Thyroid gland (tissue), 4 donors: ENCODE measurements around the gene BUD13. TPM values are rescaled to one million over a fixed set of nuclear protein-coding genes. Genes with fewer than 3 reads are reported as not detected.

Experiments
- DNase-seq, 2 donors: peaks; one replicate each; pipeline ENCODE4 v3.0.0-alpha.2; 2019
- H3K27ac ChIP-seq, 3 donors: fragments of 200-600 bp; sonication (generic); 1 replicate in 2 of 3; 2 replicates in 1 of 3; pipeline ENCODE4 v1.5.1; 2016 to 2019; ENCODE audit warnings: mild to moderate bottlenecking in 1 of 3, moderate library complexity in 1 of 3
- H3K27me3 ChIP-seq: fragments of 200-600 bp; sonication (generic); one replicate; pipeline ENCODE4 v1.5.1; 2019
- H3K36me3 ChIP-seq, 2 donors: fragments of 200-600 bp; sonication (generic); one replicate each; pipeline ENCODE4 v1.5.1; 2016 to 2019
- H3K4me1 ChIP-seq, 2 donors: fragments of 200-600 bp; sonication (generic); one replicate each; pipeline ENCODE4 v1.5.1; 2017 to 2019
- H3K4me3 ChIP-seq, 3 donors: fragments of 200-600 bp; sonication (generic); replicated peaks in 1 of 3; 1 replicate in 2 of 3; 2 replicates in 1 of 3; pipeline ENCODE4 v1.5.1; 2016; ENCODE audit warnings: mild to moderate bottlenecking in 1 of 3
- H3K9me3 ChIP-seq: fragments of 200-600 bp; sonication (generic); one replicate; pipeline ENCODE4 v1.5.1; 2017
- CTCF ChIP-seq, 6 experiments: fragments of 200-600 bp in 3 of 6; fragments of 450-650 bp in 3 of 6; sonication (generic) in 3 of 6; IDR thresholded peaks; one replicate each; pipeline ENCODE4 v1.5.1; 2016 to 2019; ENCODE audit warnings: antibody characterized with exemption in 6 of 6, mild to moderate bottlenecking in 2 of 6, inconsistent platforms in 1 of 6, moderate library complexity in 1 of 6
- POLR2A ChIP-seq, 2 donors: fragments of 450-650 bp; IDR thresholded peaks; one replicate each; pipeline ENCODE4 v1.6.1; 2017; ENCODE audit warnings: antibody characterized with exemption in 2 of 2, mild to moderate bottlenecking in 2 of 2, moderate library complexity in 1 of 2
- WGBS, 2 donors: methylation state at CpG; one replicate each; pipeline ENCODE4 v1.1.5; 2017; 5-methylcytosine and 5-hydroxymethylcytosine counted together
- intact Hi-C: fragments of 100-400 bp; cut with DNase I; formaldehyde crosslinking; loops from one replicate; pipeline ENCODE4 v1.15.1; 2023
- total RNA-seq, 4 donors: library from RNA; depleted of rRNA; stranded (reverse); fragments of >200 nt; gene quantifications; one replicate each; pipeline ENCODE4 v1.2.3, GENCODE V29; 2016

Gene BUD13
- total RNA-seq, 4 donors from 2014 or later: 15.2 to 18.7 (median 17.8) TPM

DNA sequence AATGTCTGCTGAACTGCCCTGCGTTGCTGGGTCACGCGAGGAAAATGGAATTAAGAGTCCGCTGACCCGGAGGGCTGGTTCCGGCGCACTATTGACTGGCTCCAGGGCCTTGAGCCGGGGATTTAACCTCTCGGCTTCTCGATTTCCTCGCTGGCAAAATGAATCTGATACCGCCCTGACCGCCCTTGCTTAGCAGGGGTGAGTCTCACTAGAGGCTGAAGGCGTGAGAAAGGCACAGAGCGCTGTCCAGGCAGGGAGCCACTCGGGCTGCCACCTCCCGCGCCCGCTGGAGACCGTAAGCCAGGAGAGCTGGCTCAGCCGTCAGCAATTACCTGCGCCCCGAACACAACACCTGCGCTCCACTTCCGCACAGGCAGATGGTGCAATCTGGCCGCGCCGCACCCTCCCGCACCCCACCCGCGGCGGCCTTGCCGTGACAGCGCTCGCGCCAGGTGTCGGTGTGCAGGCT is 65.6 kb downstream of the BUD13 start:
- 28 to 35% methylated on average over 13 to 21 of the region's 37 CpGs for WGBS, 2 donors
- no peak for TF ChIP-seq POLR2A (IDR thresholded peaks at IDR 0.05)
- TF ChIP-seq CTCF (IDR thresholded peaks at IDR 0.05): no peak
- Histone ChIP-seq H3K4me3 (no peak overlapping the region), H3K9me3 (no peaks in the 10 kb centered on the region), H3K27me3 (no peaks in the 10 kb centered on the region), H3K27ac (no peak overlapping the region), H3K36me3 (no peaks in the 10 kb centered on the region), H3K4me1 (no peaks in the 10 kb centered on the region)
- intact Hi-C loops: no loop called here
- peak in 1 of 2 donors; percentile 12 for DNase-seq

- Histone ChIP-seq H3K27me3 (no peaks in the 10 kb centered on the region), H3K4me1 (no peaks in the 10 kb centered on the region), H3K27ac (no peak overlapping the region), H3K4me3 (no peak overlapping the region), H3K36me3 (no peaks in the 10 kb centered on the region), H3K9me3 (no peaks in the 10 kb centered on the region)
- TF ChIP-seq POLR2A (IDR thresholded peaks at IDR 0.05): no peak
- TF ChIP-seq CTCF (IDR thresholded peaks at IDR 0.05): no peak
- 13 to 27% methylated on average over 8 to 10 of the region's 11 CpGs for WGBS, 2 donors
- DNase-seq: peak; percentile 24 to 26
- intact Hi-C loops: no loop called here
These were observed 69.4 kb downstream of the BUD13 start for GRCh38 chr11:116703421-116703820.

DNA sequence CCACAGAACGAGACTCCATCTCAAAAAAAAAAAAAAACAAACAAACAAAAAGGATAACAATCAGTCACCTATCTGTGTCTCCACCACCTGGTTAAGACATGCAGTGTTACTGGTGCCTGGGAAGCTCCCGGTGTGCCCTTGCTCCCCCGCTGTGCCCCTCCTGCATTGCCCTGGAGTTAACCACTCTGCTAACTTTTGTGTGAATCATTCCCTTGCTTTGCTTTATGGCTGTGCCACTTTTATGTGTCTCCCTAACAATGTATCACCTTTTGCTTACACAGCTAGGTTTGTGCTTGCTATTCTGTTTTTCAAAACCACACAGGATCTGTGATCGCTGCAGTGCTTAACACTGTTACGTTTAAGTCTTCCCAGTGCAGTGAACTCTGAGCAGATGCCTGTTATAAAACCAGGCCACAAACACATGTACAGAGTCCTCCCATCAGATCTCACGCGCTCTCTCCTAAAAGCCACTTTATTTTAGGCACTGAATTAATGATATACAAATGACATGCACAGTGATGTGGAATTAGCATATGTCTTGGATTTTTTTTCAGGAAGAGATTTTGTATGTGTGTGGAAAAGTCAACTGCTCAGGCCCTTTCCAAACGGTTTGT is 69.9 kb downstream of the BUD13 start:
- 77 to 79% methylated on average over 8 of the region's 8 CpGs for WGBS, 2 donors
- no peak for DNase-seq
- Histone ChIP-seq H3K4me1 (no peaks in the 10 kb centered on the region), H3K9me3 (no peaks in the 10 kb centered on the region), H3K27ac (no peak overlapping the region), H3K27me3 (no peaks in the 10 kb centered on the region), H3K36me3 (no peaks in the 10 kb centered on the region), H3K4me3 (no peak overlapping the region)
- intact Hi-C loops: no loop called here
- TF ChIP-seq CTCF (IDR thresholded peaks at IDR 0.05) (no peak), POLR2A (IDR thresholded peaks at IDR 0.05) (no peak)

DNA sequence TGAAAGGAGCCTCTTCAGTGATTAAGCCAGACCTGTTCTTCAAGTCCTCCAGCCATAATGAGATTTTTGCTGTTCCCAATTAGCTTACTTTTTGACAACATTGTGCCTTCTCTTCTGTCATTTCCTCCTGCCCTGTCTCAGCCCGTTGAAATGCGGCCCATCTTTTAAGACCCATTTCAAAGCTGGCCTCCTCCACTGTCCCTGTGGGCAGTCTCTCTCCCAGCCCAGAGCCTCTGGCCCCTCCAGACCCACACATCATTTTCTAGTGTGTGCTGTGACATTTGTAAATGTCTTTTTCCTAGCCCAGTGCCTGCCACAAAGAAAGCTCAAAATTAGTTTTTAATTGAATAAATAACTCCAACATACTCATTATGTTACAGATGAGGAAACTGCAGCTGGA is 70.9 kb downstream of the BUD13 start:
- Histone ChIP-seq H3K9me3 (no peaks in the 10 kb centered on the region), H3K27me3 (no peaks in the 10 kb centered on the region), H3K4me3 (no peak overlapping the region), H3K36me3 (no peaks in the 10 kb centered on the region), H3K4me1 (no peaks in the 10 kb centered on the region), H3K27ac (no peak overlapping the region)
- 52 to 60% methylated on average over 2 of the region's 2 CpGs for WGBS, 2 donors
- DNase-seq: no peak
- intact Hi-C loops: no loop called here
- TF ChIP-seq POLR2A (IDR thresholded peaks at IDR 0.05) (no peak), CTCF (IDR thresholded peaks at IDR 0.05) (no peak)

DNA sequence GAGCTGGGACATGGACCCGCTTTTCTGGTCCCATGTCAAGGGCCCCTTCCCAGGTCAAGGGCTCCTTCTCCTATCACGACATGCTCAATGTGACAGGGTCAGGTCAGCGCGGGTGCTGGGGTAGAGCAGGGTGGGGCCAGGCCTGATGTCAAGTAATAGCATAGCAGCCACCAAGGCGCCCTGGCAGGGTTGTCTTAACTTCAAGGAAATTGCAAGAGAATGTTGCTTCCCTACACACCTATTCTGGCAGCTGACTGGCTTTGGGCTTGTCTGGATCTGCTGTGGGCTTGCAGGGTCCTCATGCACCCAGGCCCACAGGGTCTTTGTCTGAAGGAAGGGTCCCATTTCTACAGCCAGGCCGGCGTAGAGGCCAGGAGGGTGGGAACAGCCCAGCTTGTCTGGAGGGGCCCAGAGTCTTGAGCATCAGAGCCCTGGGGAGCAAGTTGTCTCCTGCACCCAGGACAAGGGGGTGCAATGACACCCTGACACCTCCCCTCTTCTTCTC is 71.4 kb downstream of the BUD13 start:
- Histone ChIP-seq H3K4me3 (no peak overlapping the region), H3K36me3 (no peaks in the 10 kb centered on the region), H3K27me3 (no peaks in the 10 kb centered on the region), H3K27ac (no peak overlapping the region), H3K4me1 (no peaks in the 10 kb centered on the region), H3K9me3 (no peaks in the 10 kb centered on the region)
- intact Hi-C loops: no loop called here
- DNase-seq: no peak
- WGBS, 2 donors: 86 to 90% methylated on average over 5 to 7 of the region's 7 CpGs
- TF ChIP-seq CTCF (IDR thresholded peaks at IDR 0.05): no peak
- no peak for TF ChIP-seq POLR2A (IDR thresholded peaks at IDR 0.05)
